ENCODE data around the gene ACOX1.
A peak's percentile ranks its signal among the peaks of the same experiment; 100 is the strongest.

The ACOX1 gene

GRCh38 chr17:75978938-75979704 is at the start of gene ACOX1, which contains the start of gene TEN1:
Gene ACOX1, minus strand, starts transcription at chr17:75979166. Its CDS starts 93 bp downstream, at chr17:75979073.
Gene TEN1, plus strand, starts transcription at chr17:75979240. Its CDS starts 6,953 bp downstream, at chr17:75986193.
- peak; percentile 91 for DNase-seq

GRCh38 chr17:76027159-76027839 is 48.3 kb upstream of the ACOX1 start, which contains the start of gene EVPL:
Gene EVPL, minus strand, starts transcription at chr17:76027306. Its CDS starts 108 bp downstream, at chr17:76027198.
- DNase-seq: no peak

- no peak for DNase-seq
Measured at GRCh38 chr17:76026714-76027158, 47.8 kb upstream of the ACOX1 start.

GRCh38 chr17:76025294-76025693 is 46.3 kb upstream of the ACOX1 start:
- no peak for DNase-seq

GRCh38 chr17:76024353-76024752 is 45.4 kb upstream of the ACOX1 start:
- DNase-seq: no peak

GRCh38 chr17:76023900-76024237 is 44.9 kb upstream of the ACOX1 start:
- no peak for DNase-seq

GRCh38 chr17:76022973-76023899 is 44.3 kb upstream of the ACOX1 start:
- no peak for DNase-seq

- DNase-seq: no peak
Measured at GRCh38 chr17:76022285-76022684, 43.3 kb upstream of the ACOX1 start.

- DNase-seq: no peak
Measured at GRCh38 chr17:76019833-76020467, 41.0 kb upstream of the ACOX1 start.

- no peak for DNase-seq
Measured at GRCh38 chr17:76018801-76019200, 39.8 kb upstream of the ACOX1 start.

- no peak for DNase-seq
Measured at GRCh38 chr17:76018340-76018680, 39.3 kb upstream of the ACOX1 start.

GRCh38 chr17:76017481-76018339 is 38.7 kb upstream of the ACOX1 start:
- no peak for DNase-seq

GRCh38 chr17:76014925-76015261 is 35.9 kb upstream of the ACOX1 start:
- DNase-seq: peak; percentile 8

- peak; percentile 58 for DNase-seq
Measured at GRCh38 chr17:76014100-76014924, 35.3 kb upstream of the ACOX1 start.

GRCh38 chr17:76013377-76013932 is 34.5 kb upstream of the ACOX1 start:
- no peak for DNase-seq

- DNase-seq: no peak
Measured at GRCh38 chr17:76011951-76012350, 33.0 kb upstream of the ACOX1 start.

GRCh38 chr17:76009969-76010661 is 31.1 kb upstream of the ACOX1 start:
- DNase-seq: no peak

- no peak for DNase-seq
Measured at GRCh38 chr17:76009447-76009846, 30.5 kb upstream of the ACOX1 start.

- DNase-seq: no peak
Measured at GRCh38 chr17:76008630-76009425, 29.9 kb upstream of the ACOX1 start.

All from NCI-H1417 treated with DMSO at 0.1 percent for 48 hours (cell line).